Activated CD8-positive, alpha-beta memory T cell treated with anti-CD3 and anti-CD28 coated beads, Interleukin-2, amount 50 U/mL, for 4 hours (primary cell): ENCODE results near the gene CD79B.
A peak's percentile ranks its signal among the peaks of the same experiment; 100 is the strongest.

Experiments used
- DNase-seq: peaks from one replicate; pipeline ENCODE4 v3.0.0-alpha.2; 2020

The CD79B gene

DNA sequence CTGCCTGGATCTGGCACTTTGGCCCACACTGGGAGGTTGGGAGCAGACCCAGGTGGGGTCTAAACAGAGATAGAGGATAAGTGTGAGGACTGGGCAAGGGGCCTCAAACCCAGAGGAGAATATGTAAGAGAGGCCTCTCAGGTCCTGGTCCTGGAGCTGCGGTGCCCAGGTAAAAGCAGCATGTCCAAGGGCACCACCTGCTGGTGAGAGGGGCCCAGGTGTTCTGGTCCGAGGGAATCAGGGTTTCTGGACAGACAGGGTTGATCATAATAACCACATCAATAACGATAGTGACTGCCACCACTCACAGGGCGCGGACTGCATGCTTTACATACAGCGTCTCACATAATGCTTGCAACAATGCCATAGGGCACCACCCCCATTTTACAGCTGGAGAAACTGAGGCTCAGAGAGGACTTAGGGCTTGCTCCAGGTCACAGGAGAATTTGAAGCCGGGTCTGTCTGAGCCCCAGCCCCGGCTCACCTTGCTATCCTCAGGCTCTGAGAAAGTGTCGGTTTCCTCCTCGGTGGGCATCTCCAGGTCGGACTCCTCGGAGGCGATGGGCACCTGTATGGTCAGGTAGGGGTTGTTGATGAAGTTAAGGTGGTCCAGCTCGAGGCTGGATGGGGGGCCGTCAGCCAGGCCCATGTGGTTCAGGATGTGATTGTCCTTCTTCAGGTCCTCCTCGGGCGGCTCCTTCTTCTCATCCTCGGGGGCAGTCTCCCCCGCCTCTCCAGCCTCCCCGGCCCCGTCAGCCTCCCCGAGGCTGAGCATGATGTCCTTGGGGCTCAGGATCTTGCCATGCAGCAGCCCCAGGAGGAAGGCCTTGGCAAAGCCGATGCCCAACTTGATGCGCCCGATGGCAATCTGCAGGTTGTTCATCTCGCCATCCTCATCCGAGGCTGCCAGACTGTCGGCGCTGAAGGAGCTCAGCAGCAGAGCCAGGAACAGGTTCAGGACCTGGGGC is 19.1 kb upstream of the CD79B start:
- peak; percentile 36 for DNase-seq

DNA sequence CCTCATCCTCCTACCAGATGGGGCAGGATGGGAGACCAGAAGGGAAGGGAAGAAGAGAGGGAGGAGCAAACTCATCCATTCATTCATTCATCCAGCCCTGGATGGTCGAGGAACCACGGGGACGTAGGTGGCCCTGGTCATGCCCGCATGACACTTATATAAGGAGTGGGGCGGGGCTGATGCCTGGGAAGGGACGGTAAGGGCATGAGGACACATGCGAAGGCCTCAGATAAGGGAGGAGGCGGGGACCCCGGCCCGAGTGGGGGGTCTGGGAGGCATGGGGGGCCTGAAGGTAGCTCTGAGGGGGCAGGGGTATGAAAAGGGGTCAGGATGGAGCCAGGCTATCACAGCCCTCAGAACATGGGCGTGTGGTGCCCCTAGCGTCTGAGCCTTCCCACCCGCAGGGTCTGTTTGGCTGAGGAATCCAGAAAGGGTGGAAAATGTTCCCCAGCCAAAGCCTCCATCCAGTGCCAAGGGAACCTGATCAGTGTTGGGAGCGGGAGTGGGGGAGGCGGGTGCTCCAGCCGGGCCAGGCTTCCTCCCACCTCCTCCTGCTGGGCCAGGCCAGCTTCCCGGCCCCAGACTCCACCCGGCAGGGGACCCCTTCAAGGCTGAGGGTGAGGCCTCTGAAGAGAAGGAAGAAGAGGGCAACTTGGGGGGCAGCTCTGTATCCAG is 17.6 kb upstream of the CD79B start:
- no peak for DNase-seq

DNA sequence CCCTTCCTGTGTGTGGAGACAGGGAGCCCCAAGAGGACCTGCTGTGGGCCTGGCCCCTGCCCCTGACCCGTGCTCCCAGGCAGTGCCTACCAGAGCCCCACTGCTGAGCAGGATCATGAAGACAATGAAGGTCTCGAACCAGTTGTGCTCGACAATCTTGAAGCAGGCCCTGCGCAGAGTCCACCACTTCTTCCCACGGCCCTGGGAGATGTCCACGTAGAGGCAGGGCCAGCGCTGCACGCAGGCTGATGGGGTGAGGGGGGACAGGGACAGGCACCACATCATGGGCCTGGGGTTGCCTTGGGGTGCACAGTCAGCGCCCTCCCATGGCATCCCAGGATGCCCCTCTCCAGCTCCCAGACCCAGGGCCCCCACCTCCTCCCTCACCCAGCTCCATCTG is 16.4 kb upstream of the CD79B start:
- no peak for DNase-seq

DNA sequence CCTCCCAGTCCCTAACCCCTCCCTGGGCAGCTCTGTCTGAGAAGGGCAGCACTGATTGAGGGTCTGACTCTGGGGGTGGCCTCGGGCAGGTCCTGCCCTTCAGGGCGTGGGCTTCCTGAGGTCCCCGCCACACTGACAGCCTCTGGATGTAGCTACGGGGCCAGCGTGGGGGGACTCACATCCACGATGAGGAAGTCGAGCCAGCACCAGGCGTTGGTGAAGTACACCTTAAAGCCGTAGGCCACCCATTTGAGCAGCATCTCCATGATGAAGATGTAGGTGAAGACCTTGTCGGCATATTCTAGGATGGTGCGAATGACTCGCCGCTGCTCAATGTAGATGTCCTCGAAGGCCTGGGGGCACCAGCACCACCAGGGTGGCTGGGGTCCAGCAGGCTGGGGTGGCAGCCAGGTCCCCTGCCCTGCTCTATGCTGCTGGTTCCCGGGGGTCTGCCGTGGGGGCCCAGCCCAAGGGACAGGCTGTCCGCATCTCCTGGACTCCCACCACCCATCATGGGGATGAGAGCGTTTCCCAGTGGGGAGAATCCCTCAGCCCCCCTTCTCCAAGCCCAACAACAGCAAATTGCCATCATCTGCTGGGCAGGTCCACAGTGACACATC is 15.7 kb upstream of the CD79B start:
- no peak for DNase-seq

DNA sequence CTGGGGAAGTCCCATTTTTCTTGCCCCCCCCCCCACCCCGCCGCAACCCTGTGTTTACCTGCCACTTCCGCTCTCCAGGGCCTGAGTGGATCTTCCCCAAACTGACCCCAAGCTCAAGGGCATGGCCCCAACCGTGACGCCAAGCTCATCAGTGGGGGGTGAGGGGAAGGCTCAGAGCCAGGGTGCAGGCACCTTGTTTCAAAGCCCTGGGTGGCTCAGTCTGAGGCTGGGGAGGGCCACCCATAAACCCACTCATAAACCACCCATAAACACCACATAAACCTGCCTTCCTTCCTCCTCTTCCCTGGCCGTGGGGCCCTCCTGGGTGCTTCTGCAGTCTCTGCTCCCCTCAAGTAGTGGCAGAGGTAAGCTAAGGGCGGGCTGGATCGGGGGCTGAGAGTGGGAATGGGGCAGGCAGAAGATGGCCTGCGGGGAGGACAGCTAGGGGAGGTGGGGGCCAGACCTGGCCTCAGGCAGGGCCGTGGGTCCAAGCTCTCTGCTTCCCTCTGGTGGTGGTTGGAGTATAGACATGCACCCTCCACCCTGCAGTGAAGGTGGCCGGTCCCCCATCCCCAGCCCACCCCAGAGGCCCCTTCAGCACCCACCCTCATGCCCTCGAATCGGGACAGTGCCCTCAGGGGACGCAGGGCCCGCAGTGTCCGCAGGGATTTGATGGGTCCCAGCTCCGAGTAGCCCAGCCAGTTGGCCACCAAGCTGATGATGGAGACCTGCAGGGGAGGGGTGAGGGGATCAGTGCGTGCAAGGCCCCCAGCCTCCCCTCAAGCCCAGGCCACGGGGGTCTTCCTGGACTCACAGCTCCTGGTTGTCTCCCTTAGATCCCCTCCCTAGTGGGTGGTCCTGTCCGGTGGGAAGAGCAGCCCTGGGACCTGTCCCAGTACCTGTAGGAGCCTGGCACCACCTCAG is 14.6 kb upstream of the CD79B start:
- peak; percentile 57 for DNase-seq

DNA sequence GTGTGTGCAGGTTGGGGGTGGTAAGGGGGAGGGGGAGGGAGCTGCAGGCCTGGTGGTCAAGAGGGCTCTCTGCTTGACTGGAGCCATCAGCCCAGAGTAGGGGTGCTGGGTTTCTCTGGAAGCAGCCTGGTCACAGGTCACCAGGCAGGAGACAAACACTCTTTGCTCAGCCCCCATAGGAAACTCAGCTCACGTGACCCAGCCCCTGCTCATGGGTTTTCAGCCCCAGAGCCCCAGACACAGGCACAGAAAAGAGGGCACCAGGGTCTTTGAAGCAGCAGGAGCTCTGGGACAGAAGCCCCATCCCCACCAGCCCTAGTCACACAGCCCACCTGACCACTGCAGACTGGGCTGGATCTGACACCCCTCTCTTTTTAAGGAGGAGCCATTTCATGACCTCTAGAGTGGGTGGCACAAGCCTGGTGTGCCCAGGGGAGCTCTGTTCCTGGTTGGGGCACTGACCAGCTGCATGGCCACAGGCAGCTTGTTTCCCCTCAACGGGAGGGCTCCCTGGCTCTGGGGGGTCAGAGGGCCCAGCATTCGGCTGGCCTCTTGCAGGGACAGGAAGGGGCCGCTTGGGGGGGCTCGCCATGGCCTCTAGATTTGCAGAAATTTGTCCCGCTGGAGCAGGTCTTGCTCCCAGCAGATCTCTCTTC is 13.8 kb upstream of the CD79B start:
- DNase-seq = peak; percentile 31

DNA sequence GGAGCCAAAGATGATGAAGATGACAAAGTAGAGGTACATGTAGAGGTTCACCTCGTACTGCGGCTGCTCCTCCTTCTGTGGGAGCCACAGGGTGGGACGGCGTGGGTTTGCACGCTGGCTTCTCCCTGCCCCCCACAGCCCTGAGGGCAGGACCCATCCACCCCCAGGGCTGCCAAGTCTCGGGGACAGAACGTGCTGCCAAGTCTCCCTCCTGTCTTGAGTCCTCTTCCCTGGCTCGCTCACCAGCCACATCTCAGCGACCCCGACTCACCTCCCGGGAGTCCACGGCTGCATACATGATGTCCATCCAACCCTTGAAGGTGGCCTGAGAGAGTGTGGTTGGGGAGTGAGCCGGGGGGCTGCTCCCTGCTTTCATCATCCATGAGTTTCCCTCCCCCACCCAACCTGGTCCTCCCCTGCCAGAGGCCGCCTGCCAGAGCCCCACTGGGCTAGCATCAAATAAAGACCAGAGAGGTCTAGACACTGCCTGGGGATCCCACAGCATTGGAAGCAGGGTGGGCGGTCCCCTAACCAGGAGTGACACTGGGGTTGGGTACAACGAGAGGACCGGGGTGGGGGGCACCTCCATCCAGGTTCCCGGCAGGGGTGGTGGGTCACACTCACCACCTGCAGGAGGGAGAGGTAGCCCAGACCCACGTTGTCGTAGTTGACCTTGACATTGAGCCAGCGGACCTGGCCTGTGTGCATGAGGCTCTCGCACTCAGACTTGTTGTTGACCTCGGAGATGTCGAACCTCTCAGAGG is 12.8 kb upstream of the CD79B start:
- DNase-seq = no peak

DNA sequence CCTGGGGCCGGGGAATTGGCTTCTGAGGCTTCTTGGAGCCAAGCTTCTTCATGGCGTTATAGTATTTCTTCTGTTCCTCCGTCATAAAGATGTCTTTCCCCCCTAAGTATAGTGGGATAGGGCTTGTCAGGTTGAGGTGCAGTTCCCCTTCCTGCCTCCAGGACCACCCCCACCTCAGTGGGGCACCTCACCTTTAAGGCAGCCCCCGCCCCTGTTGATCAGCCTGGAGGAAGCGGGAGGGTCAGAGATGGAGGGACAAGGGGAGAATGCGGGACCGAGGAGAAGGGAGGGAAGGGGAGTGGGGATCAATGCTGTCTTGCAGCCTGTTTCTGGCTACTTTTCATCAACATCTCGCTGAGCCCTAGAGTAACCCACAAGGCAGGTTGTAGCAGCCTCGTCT is 11.6 kb upstream of the CD79B start:
- no peak for DNase-seq

DNA sequence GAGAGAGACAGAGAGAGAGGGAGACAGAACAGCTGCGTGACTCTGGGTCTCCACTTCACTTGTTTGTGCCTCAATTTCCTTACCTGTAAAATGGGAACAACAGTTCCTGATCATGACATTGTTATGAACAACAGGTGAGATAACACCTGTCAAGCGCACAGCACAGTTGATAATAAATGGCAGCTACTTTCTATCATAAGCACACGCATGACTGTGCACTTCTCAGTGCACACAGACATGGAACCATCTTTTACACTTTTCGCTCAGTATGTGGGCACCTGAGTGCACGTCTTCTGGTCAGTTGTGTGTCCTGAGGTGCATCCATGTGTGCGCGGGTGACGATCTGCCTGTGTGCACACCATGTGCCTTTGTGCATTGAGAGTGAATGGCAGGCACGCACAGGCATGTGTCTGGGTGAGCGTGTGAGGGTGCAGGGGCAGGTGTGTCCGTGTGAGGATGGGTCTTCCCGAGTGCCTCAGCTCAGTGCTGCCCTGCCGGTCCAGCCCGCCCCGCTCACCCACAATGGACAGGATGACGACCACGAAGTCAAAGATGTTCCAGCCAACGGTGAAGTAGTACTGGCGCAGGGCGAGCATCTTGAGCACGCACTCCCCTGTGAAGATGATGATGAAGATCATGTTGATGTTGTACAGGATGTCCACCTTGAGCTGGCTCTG is 10.3 kb upstream of the CD79B start:
- no peak for DNase-seq

DNA sequence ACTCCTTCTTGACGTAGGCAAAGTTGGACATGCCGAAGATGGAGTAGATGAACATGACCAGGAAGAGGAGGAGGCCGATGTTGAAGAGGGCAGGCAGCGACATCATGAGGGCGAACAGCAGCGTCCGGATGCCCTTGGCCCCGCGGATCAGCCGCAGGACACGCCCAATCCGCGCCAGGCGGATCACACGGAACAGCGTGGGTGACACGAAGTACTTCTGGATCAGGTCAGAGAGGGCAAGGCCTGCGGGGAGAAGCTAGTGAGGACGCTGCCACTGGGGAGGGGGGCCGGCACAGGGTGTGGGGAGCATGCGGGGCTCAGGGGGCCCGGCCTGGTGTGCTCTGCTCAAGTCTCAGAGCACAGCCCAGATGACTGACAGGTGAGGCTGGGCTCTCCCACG is 9.6 kb upstream of the CD79B start:
- no peak for DNase-seq

DNA sequence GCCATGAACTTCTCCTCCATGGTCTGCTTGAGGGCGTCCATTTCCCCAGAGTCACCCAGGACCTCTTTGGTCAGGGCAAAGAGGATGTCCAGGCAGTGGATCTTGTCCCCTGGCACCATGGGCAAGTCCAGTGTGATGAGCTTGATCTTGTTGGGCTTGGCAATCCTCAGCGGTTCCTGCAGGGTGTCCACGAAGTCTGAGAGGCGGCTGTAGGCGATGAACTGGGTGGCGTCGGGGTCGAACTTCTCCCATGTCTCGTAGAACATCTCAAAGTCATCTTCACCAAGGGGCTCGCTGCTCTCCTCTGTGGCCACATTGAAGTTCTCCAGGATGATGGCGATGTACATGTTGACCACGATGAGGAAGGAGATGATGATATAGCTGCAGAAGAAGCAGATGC is 9.0 kb upstream of the CD79B start:
- DNase-seq = no peak

DNA sequence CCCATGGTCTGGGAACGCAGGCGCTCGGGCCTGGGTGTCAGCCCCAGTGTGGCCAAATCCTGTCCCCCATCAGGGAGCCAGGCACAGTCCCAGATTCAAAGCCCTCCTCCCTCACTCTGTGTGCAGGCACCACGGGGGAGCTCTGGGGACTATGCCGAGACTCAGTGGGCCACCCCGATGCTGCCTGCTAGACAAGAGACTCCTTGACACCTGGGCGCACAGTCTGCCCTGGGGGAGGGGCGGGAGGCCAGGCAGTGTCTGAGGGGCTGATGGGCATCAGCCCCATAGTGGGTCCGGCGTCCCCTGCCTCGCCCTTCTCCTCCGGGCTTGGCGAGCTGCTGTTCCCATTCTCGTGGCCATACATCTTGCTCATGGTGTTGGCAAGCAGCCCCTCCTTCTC is 8.5 kb upstream of the CD79B start:
- DNase-seq = no peak

DNA sequence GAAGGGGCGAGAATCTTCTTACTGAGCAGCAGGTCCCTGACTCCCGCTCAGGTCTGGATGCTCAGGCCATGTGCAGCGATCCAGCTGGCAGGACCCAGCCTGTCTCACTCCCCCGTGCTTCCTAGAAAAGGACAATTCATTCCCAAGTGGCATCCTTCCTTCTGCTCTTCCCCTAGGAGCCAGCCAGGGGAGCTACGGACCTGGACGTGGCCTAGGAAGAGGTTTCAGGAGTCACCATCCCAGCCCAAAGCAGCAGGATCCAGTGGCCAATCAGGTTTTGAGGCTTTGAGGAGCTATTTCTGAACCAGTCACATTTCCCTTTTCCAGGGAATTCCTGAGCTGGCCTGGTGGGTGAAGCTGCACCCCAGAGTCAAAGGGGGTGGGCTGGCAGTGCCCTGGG is 7.8 kb upstream of the CD79B start:
- no peak for DNase-seq

DNA sequence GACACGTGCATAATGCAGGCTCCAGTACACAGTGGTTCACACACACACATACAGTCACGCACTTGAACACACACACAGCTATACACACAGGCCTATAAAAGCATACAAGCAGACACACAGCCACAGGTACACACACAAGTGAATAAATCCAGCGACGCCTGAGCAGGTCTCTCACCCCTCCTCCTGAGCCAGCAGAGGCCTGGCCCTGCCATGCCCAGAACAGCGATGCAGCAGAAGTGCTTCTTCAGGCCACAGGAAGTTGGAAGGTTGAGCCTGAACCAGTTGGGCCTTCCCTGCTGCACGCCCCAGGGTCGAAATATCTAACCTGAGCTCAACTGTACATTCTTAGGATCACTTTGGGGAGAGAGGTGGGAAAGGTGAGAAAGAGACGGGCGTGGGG is 7.3 kb upstream of the CD79B start:
- DNase-seq = no peak

DNA sequence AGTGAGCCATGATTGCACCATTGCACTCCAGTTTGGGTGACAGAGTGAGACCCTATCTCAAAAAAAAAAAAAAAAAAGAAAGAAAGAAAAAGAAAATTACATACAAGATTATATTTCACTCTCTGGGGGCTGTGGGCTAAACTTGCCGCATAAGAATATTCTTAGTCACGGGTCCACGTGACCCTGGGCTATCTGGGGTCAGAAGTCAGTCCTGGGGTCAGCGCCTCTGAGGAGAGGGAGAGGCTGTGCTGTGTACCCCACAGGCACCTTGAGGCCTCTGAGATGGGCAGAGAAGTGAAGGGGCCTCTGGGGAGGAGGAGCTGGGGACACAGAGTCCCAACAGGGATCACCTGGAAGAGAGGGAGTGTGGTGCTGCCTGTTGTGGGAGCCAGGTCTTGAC is 5.8 kb upstream of the CD79B start:
- DNase-seq = no peak

DNA sequence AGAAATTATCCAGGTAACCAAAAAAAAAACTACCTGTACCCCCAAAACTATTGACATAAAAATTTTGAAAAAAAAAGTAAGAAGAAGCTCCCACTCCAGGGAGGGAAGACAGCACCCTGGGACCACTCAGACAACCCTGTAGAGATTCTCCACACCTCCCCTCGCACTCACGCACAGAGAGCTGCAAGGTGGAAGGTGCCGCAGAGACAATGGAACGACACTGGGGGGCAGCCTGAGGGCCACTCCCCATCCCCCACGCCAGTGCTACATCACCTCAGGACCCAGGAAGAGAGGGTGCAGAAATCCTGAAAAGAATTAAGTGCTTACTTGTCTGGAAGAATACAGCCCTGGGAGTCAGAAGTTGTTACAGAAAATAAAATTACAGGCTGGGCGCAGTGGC is 5.2 kb upstream of the CD79B start:
- DNase-seq = no peak

DNA sequence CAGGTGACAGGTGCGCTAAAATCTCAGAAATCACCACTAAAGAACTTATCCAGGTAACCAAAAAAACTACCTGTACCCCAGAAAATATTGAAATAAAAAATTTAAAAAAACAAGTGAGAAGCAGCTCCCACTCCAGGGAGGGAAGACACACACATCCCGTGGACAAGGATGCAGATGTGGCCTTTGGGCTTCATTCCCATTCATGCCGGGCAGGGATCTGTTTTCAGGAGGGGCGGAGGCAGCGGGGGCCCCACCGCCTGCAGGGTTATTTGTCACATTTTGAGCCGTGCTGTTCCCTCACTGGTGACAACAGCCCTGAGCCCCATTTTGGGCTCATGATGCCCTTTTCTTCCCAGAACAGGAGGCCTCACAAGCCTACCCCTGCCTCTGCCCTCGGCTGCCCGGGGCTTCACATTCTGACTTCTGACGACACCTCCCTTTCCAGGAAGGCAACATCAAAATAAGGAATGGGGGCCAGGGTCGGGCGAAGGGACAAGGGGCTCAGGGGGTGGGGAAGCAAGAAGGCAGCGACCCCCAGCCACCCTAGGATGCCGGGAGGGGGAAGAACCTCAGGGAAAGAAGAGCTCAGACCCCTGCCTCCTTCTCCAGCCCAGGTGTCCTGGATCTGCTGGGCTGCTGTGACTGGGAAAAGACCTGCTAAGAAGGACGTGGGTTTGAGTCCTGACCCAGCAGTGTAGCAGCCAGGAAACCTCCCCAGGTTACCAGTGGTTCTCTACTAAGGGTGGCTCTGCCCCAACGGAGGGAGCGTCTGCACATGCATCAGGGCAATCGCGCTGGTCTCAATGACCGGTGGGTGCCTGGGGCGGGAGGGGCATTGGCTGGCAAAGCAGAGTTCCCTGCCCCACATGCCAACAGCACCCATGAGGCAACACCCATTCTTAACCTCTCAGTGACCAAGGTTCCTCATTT is 2.3 kb upstream of the CD79B start:
- no peak for DNase-seq

DNA sequence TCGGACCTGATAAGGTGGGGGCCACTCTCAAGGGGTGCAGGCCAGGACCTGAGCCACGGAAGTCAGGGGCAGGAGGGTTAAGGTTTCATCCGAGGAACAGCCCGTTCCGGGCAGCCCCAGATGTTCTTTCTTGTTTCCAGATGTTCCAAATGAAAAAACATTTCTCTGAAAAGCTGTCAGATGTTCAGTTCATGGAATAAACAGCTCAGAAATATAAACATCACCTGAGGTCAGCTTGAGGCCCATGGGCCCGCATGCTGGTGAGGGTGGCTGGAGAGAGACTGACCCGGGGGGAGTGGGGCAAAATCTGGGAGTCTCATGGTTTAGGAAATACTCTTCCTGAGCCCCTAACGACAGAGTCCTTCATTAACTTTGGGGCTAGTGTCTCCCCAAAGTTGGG is 1.5 kb upstream of the CD79B start:
- DNase-seq = no peak

DNA sequence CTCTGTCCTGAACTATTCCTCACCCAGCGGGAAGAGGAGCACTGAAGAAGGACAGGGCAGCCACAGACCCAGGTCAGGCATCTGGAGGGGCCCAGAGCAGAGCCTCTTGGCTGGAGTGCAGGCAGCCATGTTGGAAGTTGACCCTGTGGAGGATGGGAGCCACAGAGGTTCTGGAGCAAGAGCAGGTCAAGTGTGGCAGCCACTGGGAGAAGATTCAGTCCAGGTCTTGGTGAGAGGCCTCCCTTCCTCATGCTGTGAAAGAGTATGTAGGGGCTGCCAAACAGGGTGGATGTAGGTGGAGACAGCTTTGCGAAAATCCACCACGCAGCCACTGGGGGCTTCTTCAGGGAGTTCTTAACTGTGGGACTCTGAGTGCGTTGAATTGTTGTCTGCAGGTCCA is 590 bp upstream of the CD79B start:
- no peak for DNase-seq
